HT1080 (cell line): ENCODE data around the gene ARNT2. TPM values are rescaled to one million over a fixed set of nuclear protein-coding genes. Genes with fewer than 3 reads are reported as not detected.

Source experiments
- DNase-seq: peaks from one replicate; pipeline ENCODE4 v3.0.0-alpha.2; 2015; ENCODE audit warnings: low read depth
- total RNA-seq: library from RNA; depleted of rRNA; stranded (reverse); fragments of >200 nt; shearing (Covaris generic); gene quantifications from 2 replicates; pipeline ENCODE4 v1.2.3, GENCODE V29; 2014

Gene ARNT2
- total RNA-seq, 1 experiment from 2014 or later = 3.7 TPM

- no peak for DNase-seq
Measured at GRCh38 chr15:80569656-80570055, 165.5 kb downstream of the ARNT2 start.

GRCh38 chr15:80570553-80570952 lies 166.4 kb downstream of the ARNT2 start:
- DNase-seq = no peak

GRCh38 chr15:80572337-80572736 lies 168.2 kb downstream of the ARNT2 start:
- DNase-seq = no peak

- no peak for DNase-seq
Measured at GRCh38 chr15:80573606-80574005, 169.4 kb downstream of the ARNT2 start.

DNA sequence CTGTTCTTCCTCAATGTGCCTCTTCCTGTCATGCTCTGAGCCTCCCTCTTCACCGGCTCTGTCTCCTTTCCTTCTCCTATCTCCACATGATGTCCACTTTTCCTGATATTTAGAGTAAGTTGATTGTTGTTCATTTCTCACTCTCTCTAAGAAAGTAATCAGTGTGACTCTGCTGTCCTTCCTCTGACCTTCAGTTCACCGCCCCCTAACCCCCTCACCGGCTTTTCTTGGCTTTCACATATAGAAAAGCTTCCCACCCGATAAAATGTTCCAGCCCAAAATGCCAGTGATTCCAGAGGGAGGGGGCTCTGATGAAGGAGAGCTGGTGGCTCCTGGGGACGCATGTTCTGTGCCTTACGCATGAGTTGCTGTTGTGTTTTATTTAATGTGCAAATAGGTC lies 170.4 kb downstream of the ARNT2 start:
- DNase-seq = no peak

DNA sequence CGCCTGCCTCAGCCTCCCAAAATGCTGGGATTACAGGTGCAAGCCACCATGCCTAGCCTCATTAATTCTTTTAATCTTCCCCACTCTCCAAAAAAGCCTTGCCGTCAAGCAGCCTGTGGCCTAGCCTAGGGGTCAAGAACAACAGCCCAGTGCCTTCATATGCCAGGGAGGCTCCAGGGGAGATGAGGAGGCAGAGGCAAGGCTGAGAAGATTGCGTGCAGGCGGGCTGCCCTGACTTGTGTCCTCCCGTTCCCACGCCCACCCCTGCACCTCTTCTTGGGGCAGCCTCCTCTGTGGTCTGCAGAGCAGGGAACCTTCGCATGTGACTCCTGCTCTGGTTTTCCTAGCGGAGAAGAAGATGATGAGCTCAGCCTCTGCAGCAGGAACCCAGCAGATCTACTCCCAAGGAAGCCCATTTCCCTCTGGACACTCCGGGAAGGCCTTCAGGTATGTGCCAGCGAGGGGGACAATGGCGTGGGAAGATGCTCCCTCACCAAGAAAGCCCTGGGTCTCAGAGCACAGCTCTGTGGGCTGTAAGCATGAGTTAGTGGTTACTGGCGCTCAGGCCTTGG lies 172.4 kb downstream of the ARNT2 start:
- DNase-seq = no peak

DNA sequence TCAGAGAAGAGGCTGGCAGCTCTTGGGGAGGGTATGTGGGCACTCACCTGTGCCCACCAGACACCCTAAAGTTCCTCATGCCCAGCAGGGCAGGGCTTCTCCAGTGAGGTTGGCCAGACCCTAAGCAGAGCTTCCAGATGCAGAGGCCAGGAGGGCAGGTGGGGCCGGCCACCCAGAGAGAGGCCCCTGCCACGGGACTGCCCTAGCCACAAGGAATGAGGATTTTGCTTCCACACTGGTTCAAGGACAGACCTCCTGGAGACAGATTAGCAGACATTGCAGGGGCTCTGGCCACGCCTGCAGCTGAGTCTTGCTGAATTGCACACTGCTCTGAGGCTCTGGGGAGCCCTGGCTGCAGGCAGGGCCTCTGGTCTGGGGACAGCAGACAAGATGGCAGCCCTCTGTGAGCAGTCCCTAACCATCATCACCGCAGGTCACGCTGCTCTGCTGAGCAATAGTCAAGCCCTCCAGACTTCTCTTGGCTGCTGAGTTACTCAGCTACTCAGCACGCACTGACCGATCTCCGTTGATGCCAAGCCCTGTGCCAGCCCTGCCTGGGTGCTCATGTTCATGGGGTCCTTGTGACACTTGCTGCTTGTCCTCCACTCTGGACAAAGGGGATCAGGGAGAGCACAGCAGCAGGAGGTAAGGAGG lies 173.5 kb downstream of the ARNT2 start:
- DNase-seq = no peak

DNA sequence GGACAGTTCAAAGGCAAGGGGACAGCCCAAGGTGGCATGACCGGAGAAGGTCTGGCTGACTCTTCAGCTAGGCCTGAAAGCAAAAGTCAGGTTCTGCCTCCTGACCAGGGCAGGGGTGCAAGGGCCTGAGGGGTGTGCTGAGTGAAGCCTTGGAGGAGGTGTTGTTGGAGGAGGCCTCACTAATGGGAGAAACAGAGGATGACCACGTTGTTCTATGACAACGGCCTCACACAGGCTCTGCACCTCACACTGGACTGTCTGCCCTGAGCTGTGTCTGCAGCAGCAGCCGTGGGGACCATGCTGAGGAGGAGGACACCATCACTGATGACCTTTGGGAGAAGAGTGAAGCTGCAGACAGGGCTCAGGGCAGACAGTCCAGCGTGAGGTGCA lies 174.0 kb downstream of the ARNT2 start:
- no peak for DNase-seq

DNA sequence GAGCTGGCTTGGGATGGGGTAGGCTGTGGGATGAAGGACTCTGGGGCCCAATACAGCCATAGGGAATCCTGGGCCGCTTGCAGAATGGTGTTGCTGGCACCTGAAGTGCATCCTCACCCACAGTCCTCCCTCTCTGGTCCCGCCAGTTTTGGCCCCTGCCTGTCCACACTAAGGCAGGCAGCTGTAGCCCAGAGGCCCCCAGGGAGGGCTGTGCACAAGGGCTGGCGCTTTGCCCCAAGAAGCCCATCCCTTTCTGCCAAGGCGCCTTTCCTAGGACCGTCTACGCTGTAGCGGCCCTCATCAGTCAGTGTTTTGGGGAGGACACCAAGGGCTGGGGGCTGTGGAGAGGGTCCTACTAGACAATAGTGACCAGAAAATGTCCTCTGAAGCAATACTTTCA lies 174.7 kb downstream of the ARNT2 start:
- no peak for DNase-seq

GRCh38 chr15:80579611-80580010 lies 175.4 kb downstream of the ARNT2 start:
- DNase-seq = no peak

DNA sequence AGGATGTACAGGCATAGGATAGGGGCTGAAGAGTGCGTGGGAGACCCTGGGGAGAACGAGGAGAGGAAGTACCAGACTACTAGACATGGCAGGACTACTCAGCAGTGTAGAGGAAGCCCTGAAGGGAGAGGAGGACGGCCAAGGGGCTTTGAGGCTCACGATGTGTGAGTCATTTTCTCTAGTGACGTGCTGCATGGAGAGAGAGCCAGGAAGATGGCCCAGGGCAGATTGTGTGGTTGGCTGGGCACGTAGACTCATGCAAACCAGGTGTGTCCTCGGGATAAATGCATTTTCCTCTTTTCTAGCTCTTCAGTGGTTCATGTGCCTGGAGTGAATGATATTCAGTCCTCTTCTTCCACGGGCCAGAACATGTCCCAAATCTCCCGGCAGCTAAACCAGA lies 175.9 kb downstream of the ARNT2 start:
- peak; percentile 88 for DNase-seq

- no peak for DNase-seq
Measured at GRCh38 chr15:80580536-80581260, 176.5 kb downstream of the ARNT2 start.

DNA sequence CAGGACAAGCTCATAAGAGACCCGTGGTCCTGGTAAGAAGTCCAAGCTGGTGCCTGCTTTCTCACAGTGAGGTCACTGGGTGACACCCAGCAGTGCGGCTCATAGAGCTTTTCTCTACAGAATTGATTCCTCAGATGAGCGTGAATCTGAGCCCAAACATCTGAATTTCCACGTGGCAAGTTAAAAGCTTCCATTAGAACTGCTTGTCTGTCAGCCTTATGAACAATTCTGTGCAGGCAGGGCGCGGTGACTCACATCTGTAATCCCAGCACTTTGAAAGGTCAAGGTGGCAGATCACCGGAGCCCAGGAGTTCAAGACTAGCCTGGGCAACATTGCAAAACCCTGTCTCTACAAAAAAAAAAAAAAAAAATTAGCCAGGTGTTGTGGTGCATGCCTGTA lies 177.8 kb downstream of the ARNT2 start:
- peak; percentile 17 for DNase-seq

GRCh38 chr15:80582816-80583423 lies 178.7 kb downstream of the ARNT2 start:
- no peak for DNase-seq

DNA sequence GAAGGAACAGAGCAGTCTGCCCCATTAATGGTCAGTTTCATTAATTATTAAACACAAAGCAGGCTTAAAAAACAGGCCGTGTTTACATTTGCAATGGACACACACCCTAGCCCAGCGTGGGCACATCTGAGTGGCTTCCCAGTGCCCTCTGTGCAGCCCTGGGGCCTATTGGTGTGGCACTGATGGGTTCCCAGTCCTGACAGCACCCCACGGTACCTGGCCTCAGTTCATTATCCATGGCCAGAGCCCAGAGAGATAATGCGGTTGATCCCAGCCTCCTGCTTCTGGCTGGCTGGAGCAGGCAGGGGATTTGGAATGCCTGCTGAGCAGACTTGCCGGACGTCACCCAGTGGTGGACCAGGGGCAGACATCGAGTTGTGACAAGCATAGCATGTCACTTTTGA lies 180.4 kb downstream of the ARNT2 start:
- no peak for DNase-seq

DNA sequence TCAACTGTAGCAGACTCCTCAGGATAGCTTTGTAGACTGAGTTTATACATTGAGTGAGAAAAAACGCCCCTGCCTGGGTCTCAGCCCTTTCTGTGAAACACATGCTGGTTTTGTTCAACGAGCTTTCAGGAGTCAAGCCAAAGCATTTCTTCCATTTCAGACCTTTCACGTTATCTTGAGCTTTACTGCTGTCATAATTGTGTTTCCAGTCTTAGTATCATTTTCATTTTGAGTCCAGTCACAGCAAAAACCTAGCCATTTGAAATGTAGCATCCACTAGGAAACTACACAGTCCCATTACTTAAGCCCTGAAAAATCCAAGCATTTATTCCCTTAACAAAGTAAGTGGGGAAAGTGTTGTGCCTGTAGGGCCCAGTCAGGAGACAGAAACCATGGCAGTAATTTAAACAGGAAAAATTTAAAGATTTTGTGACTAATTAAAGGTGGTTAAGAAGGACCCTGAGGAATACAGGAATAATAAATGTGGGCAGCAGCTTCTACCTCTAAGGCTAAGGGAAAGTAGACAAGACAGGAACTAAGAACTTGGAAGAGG lies 180.9 kb downstream of the ARNT2 start:
- DNase-seq = no peak

DNA sequence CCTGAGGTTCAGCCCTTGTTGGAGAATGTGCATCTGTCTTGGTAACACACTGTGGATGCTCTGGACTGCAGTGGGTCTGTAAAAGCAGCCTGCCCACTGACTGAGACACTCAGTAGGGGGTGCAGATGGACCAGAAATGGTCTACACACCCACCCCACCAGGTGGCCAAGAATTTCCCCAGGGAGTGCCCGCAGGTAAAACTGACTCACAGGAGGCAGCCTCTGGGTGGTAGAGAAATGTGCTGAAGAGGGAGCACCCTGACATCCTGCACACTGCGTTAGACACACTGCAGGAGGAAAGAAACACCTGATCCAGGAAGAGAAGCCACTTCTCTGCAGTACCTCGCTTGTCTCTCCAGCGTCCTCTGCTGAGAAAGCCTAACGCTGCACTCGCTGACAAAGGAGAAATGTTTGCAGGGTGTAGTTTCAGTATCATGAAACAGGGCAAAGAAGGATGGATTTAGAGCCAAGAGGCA lies 181.4 kb downstream of the ARNT2 start:
- no peak for DNase-seq

GRCh38 chr15:80586161-80586560 lies 182.0 kb downstream of the ARNT2 start:
- no peak for DNase-seq

GRCh38 chr15:80587007-80587406 lies 182.8 kb downstream of the ARNT2 start:
- DNase-seq = no peak

GRCh38 chr15:80587816-80588456 lies 183.8 kb downstream of the ARNT2 start:
- DNase-seq = peak; percentile 83

GRCh38 chr15:80588801-80589200 lies 184.6 kb downstream of the ARNT2 start:
- DNase-seq = peak; percentile 96
